Astrocyte (in vitro differentiated cells and primary cell): Measurements from ENCODE around the gene KANSL3. TPM values are rescaled to one million over a fixed set of nuclear protein-coding genes. Genes with fewer than 3 reads are reported as not detected.

ENCODE experiments used
- total RNA-seq: library from RNA; stranded (reverse); gene quantifications from 2 replicates; pipeline ENCODE4 v1.2.1, GENCODE V29; 2021

KANSL3 gene
- total RNA-seq, 1 donor from 2014 or later: 26.7 TPM

Other genes starting within 250 kb of the KANSL3 start
- 0.34 and 0.38 TPM in 2 replicates for gene NEURL3, start 133.0 kb downstream of the KANSL3 start, total RNA-seq
- gene ARID5A, start 101.6 kb downstream of the KANSL3 start, total RNA-seq: 11.3 and 11.8 TPM in 2 replicates
- 0.16 and 0.19 TPM in 2 replicates for gene FER1L5, start 4.5 kb upstream of the KANSL3 start, total RNA-seq
- gene LMAN2L, start 101.8 kb upstream of the KANSL3 start, total RNA-seq: 19.8 and 19.9 TPM in 2 replicates
- 5.8 and 6.8 TPM in 2 replicates for gene CNNM4, start 122.6 kb upstream of the KANSL3 start, total RNA-seq
- gene CNNM3, start 178.0 kb upstream of the KANSL3 start, total RNA-seq: 5.6 and 6.5 TPM in 2 replicates
- gene ANKRD23, start 205.7 kb upstream of the KANSL3 start, total RNA-seq: 2.5 and 3.3 TPM in 2 replicates
- gene ANKRD39, start 219.7 kb upstream of the KANSL3 start, total RNA-seq: 11.9 and 13.7 TPM in 2 replicates
- gene SEMA4C, start 231.8 kb upstream of the KANSL3 start, total RNA-seq: 30.7 and 32.8 TPM in 2 replicates